CD4-positive, alpha-beta T cell treated with Interleukin-17A for 1 hour (primary cell): ENCODE data around the gene TMEM109.

Source experiments
- DNase-seq: peaks from one replicate; pipeline ENCODE4 v3.0.0-alpha.2; 2020

TMEM109 gene

DNA sequence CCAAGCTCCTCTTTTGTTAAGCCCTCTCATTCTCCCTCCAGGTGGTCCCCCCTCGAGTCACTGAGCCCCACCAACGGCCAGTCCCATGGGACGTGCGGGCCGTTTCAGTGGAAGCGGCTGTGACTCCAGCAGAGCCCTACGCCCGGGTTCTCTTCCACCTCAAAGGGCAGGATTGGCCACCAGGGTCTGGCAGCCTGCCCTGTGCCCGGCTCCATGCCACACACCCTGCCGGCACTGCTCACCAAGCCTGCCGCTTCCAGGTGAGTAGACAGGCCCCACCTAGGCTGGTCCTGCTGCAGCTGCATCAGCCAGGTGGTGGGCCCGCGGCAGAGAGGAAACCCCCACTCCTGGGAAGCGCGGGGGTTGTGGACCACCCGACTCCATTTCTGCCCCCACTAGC lies 13.6 kb downstream of the TMEM109 start:
- DNase-seq = no peak

DNA sequence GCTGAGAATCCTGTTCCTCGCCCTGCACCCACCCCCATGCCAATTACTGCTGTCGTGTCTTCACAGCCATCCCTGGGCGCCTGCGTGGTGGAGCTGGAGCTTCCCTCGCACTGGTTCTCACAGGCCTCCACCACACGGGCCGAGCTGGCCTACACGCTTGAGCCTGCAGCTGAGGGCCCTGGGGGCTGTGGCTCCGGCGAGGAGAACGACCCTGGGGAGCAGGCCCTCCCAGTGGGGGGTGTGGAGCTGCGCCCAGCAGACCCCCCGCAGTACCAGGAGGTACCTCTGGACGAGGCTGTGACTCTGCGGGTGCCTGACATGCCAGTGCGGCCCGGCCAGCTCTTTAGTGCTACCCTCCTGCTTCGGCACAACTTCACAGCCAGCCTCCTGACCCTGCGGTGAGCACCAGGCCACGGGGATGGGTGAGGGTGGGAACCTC lies 14.6 kb downstream of the TMEM109 start:
- no peak for DNase-seq

- no peak for DNase-seq
Observed at GRCh38 chr11:60929764-60930163, 15.8 kb downstream of the TMEM109 start.

DNA sequence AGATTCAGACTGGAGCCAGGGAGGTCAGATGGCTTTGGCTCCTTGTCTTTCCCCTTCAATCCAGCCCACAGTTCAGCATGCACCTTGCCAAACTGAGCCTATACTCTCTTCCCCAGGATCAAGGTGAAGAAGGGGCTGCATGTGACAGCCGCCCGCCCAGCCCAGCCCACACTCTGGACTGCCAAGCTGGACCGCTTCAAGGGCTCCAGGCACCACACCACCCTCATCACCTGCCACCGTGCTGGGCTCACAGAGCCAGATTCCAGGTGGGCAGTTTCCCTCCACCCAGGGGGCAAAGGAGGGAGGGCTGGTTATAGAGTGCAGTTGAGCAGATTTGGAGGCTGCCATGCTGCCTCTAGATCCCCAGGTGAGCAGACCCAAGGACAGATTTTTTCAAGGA lies 16.4 kb downstream of the TMEM109 start:
- no peak for DNase-seq

DNA sequence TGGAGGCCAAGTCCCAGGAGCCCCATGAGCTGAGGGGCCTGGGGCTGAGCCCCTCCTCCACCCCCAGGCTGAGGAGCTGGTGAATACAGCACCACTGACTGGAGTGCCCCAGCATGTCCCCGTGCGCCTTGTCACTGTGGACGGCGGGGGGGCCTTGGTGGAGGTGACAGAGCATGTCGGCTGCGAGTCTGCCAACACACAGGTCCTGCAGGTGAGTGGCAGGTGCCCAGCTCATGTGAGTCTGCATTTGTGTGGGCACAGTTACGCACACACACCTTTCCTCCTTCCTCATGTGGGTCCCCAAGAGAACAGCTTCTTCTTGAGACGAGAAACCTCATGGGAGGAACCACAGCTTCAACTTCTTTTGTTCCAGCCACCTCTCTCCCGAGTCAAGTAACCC lies 18.0 kb downstream of the TMEM109 start:
- DNase-seq = no peak

DNA sequence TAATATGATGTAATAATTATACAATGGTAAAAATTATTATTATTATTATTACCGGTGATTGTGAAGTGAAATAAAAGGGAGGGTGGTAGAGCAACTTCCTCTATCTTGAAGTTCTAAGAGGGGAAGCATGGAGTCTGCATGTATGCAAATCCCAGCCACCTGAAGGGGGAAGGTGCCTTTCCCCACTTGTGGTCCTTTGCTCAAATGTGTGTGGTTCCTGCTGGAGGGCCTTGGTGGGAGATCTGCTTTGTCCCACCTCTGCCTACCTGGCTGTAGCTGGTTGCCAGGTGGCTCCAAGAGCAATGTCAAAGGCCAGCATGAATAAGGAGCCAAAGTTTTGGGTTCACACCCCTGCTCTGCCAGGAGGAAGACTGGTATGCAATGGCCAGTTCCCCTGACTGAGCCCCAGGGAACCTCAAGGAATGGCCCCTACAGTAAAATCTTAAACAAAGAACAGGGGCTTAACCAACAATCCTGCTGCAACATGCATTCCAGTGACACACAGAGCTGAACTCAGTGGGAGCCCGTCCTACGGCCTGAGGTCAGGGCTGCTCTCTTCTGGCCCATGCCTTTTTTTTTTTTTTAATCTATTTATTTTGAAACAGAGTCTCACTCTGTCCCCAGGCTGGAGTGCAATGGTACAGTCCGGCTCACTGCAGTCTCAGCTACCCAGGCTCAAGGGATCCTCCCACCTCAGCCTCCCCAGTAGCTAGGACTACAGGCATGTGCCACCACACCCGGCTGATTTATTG lies 18.8 kb downstream of the TMEM109 start:
- DNase-seq = no peak

- no peak for DNase-seq
Observed at GRCh38 chr11:60933416-60934123, 19.6 kb downstream of the TMEM109 start.

DNA sequence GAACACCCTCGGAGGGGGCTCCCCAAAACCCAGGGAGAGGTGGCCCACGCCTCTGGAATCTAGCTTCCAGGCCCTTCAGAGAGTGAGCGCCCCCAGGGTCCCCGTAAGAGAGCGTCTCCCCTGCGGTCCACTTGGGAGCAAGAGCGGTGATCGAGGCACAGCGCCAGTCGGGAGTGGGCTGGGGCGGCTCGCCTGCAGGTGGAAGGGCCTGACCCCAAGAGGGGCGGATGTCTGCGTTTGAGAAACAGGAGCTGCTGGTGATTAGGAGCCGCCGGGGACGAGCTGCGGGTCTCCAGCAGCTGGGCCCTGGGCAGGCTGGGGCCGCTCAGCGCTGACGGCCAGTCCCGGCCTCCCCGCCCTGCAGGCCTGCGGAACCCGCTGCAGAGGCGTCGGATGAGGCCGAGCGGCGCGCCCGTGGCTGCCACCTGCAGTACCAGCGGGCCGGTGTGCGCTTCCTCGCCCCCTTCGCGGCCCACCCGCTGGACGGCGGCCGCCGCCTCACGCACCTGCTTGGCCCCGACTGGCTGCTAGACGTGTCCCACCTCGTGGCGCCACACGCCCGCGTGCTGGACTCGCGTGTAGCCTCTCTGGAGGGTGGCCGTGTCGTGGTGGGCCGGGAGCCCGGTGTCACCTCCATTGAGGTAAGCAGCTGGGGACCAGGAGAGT lies 20.3 kb downstream of the TMEM109 start:
- DNase-seq = no peak

DNA sequence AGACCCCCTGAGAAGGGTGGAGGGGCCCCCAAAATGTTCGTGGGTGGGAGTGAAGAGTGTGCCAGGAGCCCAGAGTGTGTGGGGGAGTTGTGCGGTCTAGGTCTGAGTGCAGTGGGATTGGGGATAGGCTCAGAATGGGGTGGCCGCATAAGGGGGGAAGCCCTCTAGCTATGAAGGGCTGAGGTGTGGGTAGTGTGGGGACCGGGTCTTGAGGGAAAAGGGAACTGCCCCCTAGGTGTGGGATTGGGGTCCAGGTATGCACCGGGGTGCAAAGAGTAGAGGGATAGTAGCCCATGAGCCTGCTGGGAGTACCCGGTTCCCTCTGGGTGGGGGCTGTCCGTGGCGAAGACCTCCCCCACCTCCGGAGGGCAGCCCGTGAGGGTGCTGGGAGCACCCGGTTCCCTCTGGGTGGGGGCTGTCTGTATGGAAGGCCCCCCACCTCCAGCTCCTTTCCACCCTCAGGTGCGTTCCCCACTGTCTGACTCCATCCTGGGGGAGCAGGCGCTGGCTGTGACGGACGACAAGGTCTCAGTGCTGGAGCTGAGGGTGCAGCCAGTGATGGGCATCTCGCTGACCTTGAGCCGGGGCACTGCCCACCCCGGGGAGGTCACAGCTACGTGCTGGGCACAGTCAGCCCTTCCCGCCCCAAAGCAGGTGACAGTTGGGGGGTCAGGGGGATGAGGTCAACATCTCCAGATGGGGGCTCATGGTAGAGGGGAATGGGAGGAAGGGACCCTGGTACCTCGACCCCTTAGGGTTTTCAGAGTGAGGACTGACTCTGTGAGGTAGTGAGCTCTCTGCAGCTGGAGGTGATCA lies 21.0 kb downstream of the TMEM109 start:
- DNase-seq = no peak

DNA sequence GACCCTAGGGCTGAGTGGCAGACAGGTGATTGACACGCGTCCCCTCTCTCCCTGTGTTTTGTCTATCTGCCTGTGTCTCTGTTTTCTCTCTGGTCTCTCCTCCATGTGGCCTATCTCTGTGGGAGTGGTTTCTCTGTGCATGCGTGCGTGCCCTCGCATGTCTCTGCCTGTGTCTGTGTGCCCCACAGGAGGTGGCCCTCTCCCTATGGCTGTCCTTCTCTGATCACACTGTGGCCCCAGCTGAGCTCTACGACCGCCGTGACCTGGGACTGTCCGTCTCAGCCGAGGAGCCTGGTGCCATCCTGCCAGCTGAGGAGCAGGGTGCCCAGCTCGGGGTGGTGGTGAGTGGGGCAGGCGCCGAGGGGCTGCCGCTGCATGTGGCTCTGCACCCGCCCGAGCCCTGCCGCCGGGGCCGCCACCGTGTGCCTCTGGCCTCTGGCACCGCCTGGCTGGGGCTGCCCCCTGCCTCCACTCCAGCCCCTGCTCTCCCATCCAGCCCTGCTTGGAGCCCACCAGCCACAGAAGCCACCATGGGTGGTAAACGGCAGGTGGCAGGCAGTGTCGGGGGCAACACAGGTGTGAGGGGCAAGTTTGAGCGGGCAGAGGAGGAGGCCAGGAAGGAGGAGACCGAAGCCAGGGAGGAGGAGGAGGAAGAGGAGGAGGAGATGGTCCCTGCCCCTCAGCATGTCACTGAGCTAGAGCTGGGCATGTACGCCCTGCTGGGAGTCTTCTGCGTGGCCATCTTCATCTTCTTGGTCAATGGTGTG lies 21.9 kb downstream of the TMEM109 start:
- DNase-seq = no peak

DNA sequence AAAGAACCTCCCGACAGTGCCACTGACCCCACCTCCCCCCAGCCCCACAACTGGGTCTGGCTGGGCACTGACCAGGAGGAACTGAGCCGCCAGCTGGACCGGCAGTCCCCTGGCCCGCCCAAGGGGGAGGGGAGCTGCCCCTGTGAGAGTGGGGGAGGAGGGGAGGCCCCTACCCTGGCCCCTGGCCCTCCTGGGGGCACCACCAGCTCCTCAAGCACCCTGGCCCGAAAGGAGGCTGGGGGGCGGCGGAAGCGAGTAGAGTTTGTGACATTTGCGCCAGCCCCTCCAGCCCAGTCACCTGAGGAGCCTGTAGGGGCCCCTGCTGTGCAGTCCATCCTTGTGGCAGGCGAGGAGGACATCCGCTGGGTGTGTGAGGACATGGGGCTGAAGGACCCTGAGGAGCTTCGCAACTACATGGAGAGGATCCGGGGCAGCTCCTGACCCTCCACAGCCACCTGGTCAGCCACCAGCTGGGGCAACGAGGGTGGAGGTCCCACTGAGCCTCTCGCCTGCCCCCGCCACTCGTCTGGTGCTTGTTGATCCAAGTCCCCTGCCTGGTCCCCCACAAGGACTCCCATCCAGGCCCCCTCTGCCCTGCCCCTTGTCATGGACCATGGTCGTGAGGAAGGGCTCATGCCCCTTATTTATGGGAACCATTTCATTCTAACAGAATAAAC lies 22.6 kb downstream of the TMEM109 start:
- no peak for DNase-seq

GRCh38 chr11:60937144-60937527 lies 23.2 kb downstream of the TMEM109 start:
- no peak for DNase-seq

DNA sequence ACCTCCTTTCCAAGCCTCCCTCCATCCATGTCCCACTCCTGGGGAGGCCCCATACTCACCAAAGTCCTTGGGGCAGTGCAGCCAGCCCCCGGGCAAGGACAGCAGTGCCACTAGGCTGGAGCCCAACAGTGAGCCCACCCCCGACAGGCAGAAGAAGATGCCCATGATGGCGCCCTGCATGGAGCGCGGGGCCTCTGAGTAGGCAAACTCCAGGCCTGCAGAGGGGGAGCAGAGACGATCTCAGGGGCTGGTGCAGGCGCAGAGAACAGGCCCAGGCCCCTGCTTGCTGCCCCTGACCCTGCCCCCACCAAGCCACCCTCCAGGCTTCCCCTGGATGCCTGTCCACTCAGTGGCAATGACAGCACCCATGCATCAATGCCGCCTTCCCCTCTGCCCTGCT lies 23.9 kb downstream of the TMEM109 start:
- DNase-seq = no peak

DNA sequence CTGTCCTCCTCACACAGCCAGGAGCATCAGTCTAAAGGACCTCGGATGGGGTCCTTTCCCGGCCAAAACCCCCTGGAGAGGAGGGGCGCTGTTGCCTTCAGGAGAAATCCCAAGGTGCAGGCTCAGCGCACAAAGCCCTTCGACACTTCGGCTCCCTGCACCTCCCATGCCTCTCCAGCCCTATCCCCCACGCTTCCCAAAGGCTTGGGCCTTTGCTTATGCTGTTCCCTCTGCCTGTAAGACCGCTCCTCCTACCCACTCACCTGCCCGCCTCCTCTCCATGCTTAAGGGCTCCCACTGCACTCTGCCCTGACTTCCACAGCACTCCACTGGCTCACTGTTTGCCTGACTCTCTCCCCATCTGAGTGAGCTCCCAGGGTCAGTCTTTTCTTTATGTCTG lies 24.5 kb downstream of the TMEM109 start:
- DNase-seq = no peak

- DNase-seq = no peak
Observed at GRCh38 chr11:60939301-60939700, 25.3 kb downstream of the TMEM109 start.

GRCh38 chr11:60939855-60940254 lies 25.9 kb downstream of the TMEM109 start:
- DNase-seq = no peak

GRCh38 chr11:60941371-60942119 lies 27.6 kb downstream of the TMEM109 start:
- no peak for DNase-seq

DNA sequence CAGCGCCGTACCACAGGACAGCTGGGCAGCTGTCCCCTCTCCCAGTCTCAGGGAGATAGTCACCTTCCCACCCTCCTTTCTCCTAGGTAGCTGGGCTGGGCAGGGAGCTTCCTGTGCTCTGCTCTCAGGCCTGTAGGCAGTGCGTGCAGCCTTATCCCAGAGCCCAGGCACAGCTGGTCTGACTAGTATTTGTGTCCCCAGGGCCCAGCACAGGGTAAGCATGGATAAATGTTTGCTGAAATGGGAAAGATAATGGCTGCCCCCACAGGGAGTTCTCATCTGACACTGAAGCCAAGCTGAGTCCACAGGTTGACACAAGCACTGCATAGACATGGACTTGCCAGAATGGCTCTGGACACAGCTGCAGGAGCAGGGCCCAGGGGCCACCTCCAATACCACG lies 28.3 kb downstream of the TMEM109 start:
- no peak for DNase-seq

GRCh38 chr11:60942970-60943565 lies 29.1 kb downstream of the TMEM109 start:
- no peak for DNase-seq

DNA sequence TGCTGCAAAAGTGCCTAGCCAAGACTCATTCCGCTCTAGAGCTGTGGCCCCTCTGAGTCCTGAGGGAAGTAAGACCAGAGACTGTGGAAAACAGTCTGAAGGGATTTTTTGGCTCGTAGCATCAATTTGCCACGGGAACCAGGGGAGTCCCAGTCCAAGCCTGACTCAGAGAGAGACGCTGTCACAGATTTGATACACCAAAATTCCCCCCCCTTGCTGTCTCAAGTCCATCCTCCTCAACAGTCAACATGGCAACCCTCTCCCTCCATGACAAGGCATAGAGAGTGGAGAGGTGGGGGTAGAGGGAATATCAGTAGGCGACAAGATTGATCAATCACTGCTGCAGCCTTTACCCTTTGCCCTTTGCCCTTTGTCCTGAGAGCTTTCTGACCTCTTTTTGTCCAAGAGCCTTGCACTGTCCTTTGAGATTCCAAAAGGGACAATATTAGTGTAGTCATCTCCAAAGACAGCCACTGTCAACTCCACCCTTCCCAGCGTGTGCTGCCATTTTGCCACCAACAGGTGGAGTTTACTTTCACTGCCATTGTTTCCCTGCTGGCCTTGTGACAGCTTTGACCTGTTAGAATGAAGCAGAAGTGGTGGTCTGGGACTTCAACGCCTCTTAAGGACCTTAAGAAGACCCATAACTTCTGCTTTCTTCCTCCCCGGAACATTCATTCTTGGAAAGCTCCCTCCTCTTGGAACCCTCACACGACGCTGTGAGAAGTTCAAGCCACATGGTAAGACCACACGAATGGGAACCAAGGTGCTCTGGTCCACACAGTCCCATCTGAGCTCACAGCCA lies 30.7 kb downstream of the TMEM109 start:
- DNase-seq = peak; percentile 14
